ENCODE results near the gene TIFAB.

- TF ChIP-seq EZH2phosphoT487 (IDR thresholded peaks at IDR 0.05; ENCODE audit: unreplicated experiment) (no peak), POLR2AphosphoS5 (IDR thresholded peaks at IDR 0.05; ENCODE audit: low read depth) (no peak), CTCF (conservative IDR thresholded peaks at IDR 0.05; ENCODE audit: low read depth in 2 of 2) (no peak), CREB1 (CRISPR knock-in tag; IDR thresholded peaks at IDR 0.05; ENCODE audit: low read depth) (no peak), ETS1 (IDR thresholded peaks at IDR 0.05) (no peak), EZH2 (IDR thresholded peaks at IDR 0.05; ENCODE audit: low read depth, unreplicated experiment) (no peak)
- TF ChIP-seq, protein P1, sequence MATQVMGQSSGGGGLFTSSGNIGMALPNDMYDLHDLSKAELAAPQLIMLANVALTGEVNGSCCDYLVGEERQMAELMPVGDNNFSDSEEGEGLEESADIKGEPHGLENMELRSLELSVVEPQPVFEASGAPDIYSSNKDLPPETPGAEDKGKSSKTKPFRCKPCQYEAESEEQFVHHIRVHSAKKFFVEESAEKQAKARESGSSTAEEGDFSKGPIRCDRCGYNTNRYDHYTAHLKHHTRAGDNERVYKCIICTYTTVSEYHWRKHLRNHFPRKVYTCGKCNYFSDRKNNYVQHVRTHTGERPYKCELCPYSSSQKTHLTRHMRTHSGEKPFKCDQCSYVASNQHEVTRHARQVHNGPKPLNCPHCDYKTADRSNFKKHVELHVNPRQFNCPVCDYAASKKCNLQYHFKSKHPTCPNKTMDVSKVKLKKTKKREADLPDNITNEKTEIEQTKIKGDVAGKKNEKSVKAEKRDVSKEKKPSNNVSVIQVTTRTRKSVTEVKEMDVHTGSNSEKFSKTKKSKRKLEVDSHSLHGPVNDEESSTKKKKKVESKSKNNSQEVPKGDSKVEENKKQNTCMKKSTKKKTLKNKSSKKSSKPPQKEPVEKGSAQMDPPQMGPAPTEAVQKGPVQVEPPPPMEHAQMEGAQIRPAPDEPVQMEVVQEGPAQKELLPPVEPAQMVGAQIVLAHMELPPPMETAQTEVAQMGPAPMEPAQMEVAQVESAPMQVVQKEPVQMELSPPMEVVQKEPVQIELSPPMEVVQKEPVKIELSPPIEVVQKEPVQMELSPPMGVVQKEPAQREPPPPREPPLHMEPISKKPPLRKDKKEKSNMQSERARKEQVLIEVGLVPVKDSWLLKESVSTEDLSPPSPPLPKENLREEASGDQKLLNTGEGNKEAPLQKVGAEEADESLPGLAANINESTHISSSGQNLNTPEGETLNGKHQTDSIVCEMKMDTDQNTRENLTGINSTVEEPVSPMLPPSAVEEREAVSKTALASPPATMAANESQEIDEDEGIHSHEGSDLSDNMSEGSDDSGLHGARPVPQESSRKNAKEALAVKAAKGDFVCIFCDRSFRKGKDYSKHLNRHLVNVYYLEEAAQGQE (IDR thresholded peaks at IDR 0.05; ENCODE audit: unreplicated experiment) = no peak
These were observed 30.3 kb upstream of the TIFAB start for GRCh38 chr5:135482381-135482933.

All from GM23338 (cell line).